SK-N-SH (cell line): Measurements from ENCODE around the gene IL1RAP. TPM values are rescaled to one million over a fixed set of nuclear protein-coding genes. Genes with fewer than 3 reads are reported as not detected.

Experiments
- CTCF ChIA-PET: fragments of 300-600, 350-600 bp; formaldehyde crosslinking; extraction: SDS; loops from one replicate; lab custom pipeline; 2021; lab: Yijun Ruan, JAX
- POLR2A ChIA-PET: fragments of 350-600 bp; sonication (Branson Sonifier 250); formaldehyde crosslinking; extraction: SDS; loops from one replicate; lab custom pipeline; 2020; ENCODE audit warnings: antibody characterized with exemption, inconsistent platforms; lab: Yijun Ruan, JAX
- DNase-seq: peaks from one replicate; pipeline ENCODE4 v3.0.0; 2012
- H2AFZ ChIP-seq: fragments of 200-600 bp; sonication (generic); 2 replicates; pipeline ENCODE4 v1.8.1; 2016; ENCODE audit warnings: antibody characterized with exemption, mild to moderate bottlenecking, low read depth
- H3F3A ChIP-seq: fragments of 200-600 bp; sonication (generic); replicated peaks from 2 replicates; pipeline ENCODE3; 2016; ENCODE audit warnings: antibody characterized with exemption, mild to moderate bottlenecking; ENCODE audit not compliant: insufficient read depth
- H3K27ac ChIP-seq, 2 experiments: fragments of 200-500 bp in 1 of 2; fragments of 200-600 bp in 1 of 2; sonication (Bioruptor generic) in 1 of 2; sonication (generic), shearing (Covaris generic) in 1 of 2; 2 replicates each; pipeline versions ENCODE4 v1.5.1 to v1.6.1; 2014 to 2016; ENCODE audit warnings: low read depth in 2 of 2, inconsistent platforms in 1 of 2, low read length in 1 of 2, mild to moderate bottlenecking in 1 of 2, mixed read lengths in 1 of 2
- H3K27me3 ChIP-seq: fragments of 200-600 bp; sonication (generic), shearing (Covaris generic); 2 replicates; pipeline ENCODE4 v1.6.1; 2016; ENCODE audit warnings: mixed run types; ENCODE audit not compliant: insufficient read depth
- H3K36me3 ChIP-seq, 2 experiments: fragments of 200-500 bp in 1 of 2; fragments of 200-600 bp in 1 of 2; sonication (Bioruptor generic) in 1 of 2; sonication (generic) in 1 of 2; replicated peaks in 1 of 2; 2 replicates each; pipeline versions ENCODE3 to v1.5.1; 2014 to 2016; ENCODE audit warnings: low read length in 1 of 2, mild to moderate bottlenecking in 1 of 2; ENCODE audit not compliant: insufficient read depth in 2 of 2, control insufficient read depth in 1 of 2
- H3K4me1 ChIP-seq, 2 experiments: fragments of 200-500 bp in 1 of 2; fragments of 200-600 bp in 1 of 2; sonication (Bioruptor generic) in 1 of 2; sonication (generic), shearing (Covaris generic) in 1 of 2; 2 replicates each; pipeline versions ENCODE4 v1.5.1 to v1.6.1; 2014 to 2016; ENCODE audit warnings: low read depth in 1 of 2, low read length in 1 of 2, mixed run types in 1 of 2; ENCODE audit not compliant: insufficient read depth in 2 of 2, control insufficient read depth in 1 of 2
- H3K4me2 ChIP-seq: fragments of 200-600 bp; sonication (generic), shearing (Covaris generic); 2 replicates; pipeline ENCODE4 v1.6.1; 2017; ENCODE audit warnings: mixed run types
- H3K4me3 ChIP-seq, 2 experiments: fragments of 200-500 bp in 1 of 2; fragments of 200-600 bp in 1 of 2; sonication (Bioruptor generic) in 1 of 2; sonication (generic), shearing (Covaris generic) in 1 of 2; 2 replicates each; pipeline versions ENCODE4 v1.5.1 to v1.8.1; 2014 to 2016; ENCODE audit warnings: low read depth in 2 of 2, inconsistent platforms in 1 of 2, low read length in 1 of 2, mild to moderate bottlenecking in 1 of 2, mixed read lengths in 1 of 2, moderate library complexity in 1 of 2
- H3K79me2 ChIP-seq: fragments of 200-600 bp; sonication (generic); 2 replicates; pipeline ENCODE4 v1.8.1; 2017; ENCODE audit warnings: mild to moderate bottlenecking; ENCODE audit not compliant: insufficient read depth
- H3K9ac ChIP-seq: fragments of 200-600 bp; sonication (generic); 2 replicates; pipeline ENCODE4 v1.6.1; 2017; ENCODE audit warnings: mixed run types
- H3K9me2 ChIP-seq: fragments of 200-600 bp; sonication (generic); 2 replicates; pipeline ENCODE4 v1.6.1; 2017; ENCODE audit warnings: mixed run types
- H3K9me3 ChIP-seq: fragments of 200-600 bp; sonication (generic); 2 replicates; pipeline ENCODE4 v1.6.1; 2017; ENCODE audit warnings: mixed run types, mild to moderate bottlenecking, moderate library complexity
- H4K20me1 ChIP-seq: fragments of 200-600 bp; sonication (generic); 2 replicates; pipeline ENCODE4 v1.6.1; 2017; ENCODE audit warnings: mild to moderate bottlenecking, mixed run types; ENCODE audit not compliant: insufficient read depth
- CTCF ChIP-seq: fragments of 200-600 bp; sonication (generic); IDR thresholded peaks from 2 replicates; pipeline ENCODE4 v1.6.1; 2017; ENCODE audit warnings: antibody characterized with exemption, mild to moderate bottlenecking, moderate library complexity
- EP300 ChIP-seq, 2 experiments: IDR thresholded peaks; 2 replicates each; pipeline versions ENCODE4 v1.4.0 to v1.6.1; 2012; ENCODE audit warnings: borderline replicate concordance in 1 of 2, low read depth in 1 of 2, low read length in 1 of 2
- FOSL2 ChIP-seq: IDR thresholded peaks from 2 replicates; pipeline ENCODE4 v1.4.0; 2012; ENCODE audit warnings: low read depth, mild to moderate bottlenecking, moderate library complexity, borderline replicate concordance
- FOXM1 ChIP-seq: IDR thresholded peaks from 2 replicates; pipeline ENCODE4 v1.4.0; 2012; ENCODE audit warnings: low read depth, mild to moderate bottlenecking
- GABPA ChIP-seq: IDR thresholded peaks from 2 replicates; pipeline ENCODE4 v1.4.0; 2012; ENCODE audit warnings: low read depth, mild to moderate bottlenecking
- GATA2 ChIP-seq: sonication (generic); formaldehyde crosslinking; IDR thresholded peaks from 2 replicates; pipeline ENCODE4 v1.5.0; 2020; ENCODE audit warnings: mild to moderate bottlenecking, missing genetic modification reagents
- JUND ChIP-seq: IDR thresholded peaks from 2 replicates; pipeline ENCODE4 v1.4.0; 2012
- MXI1 ChIP-seq: IDR thresholded peaks from 2 replicates; pipeline ENCODE4 v1.6.1; 2012; ENCODE audit warnings: mild to moderate bottlenecking, low read depth, low read length, improper control_type of control experiment
- PBX3 ChIP-seq: IDR thresholded peaks from 2 replicates; pipeline ENCODE4; 2012
- POLR2AphosphoS5 ChIP-seq: IDR thresholded peaks from 2 replicates; pipeline ENCODE4 v1.6.1; 2012; ENCODE audit warnings: low read depth, low read length
- REST ChIP-seq: IDR thresholded peaks from 2 replicates; pipeline ENCODE4 v1.6.1; 2012; ENCODE audit warnings: mild to moderate bottlenecking, low read depth, low read length, moderate library complexity
- RFX5 ChIP-seq: IDR thresholded peaks from 2 replicates; pipeline ENCODE4 v1.6.1; 2012; ENCODE audit warnings: mild to moderate bottlenecking, improper control_type of control experiment, low read length
- SIN3A ChIP-seq: IDR thresholded peaks from 2 replicates; pipeline ENCODE4 v1.6.1; 2012; ENCODE audit warnings: low read depth, mild to moderate bottlenecking, low read length, moderate library complexity, borderline replicate concordance
- TAF1 ChIP-seq: IDR thresholded peaks from 2 replicates; pipeline ENCODE4 v1.6.1; 2012; ENCODE audit warnings: low read depth, mild to moderate bottlenecking, low read length, moderate library complexity, borderline replicate concordance
- TCF12 ChIP-seq: IDR thresholded peaks from 2 replicates; pipeline ENCODE4 v1.4.0; 2012
- YY1 ChIP-seq: IDR thresholded peaks from 2 replicates; pipeline ENCODE4 v1.4.0; 2012; ENCODE audit warnings: low read depth, mild to moderate bottlenecking
- WGBS: methylation state at CpG from one replicate; pipeline ENCODE4 v1.1.6; 2017; ENCODE audit warnings: low lambda C conversion rate; 5-methylcytosine and 5-hydroxymethylcytosine counted together
- polyA plus RNA-seq, 3 experiments: library from polyadenylated mRNA; depleted of rRNA; stranded (reverse); fragments of >200 nt; gene quantifications; 2 replicates each; pipeline ENCODE4 v1.2.3, GENCODE V29; 2012
- TF ChIP-seq, protein P1 (sequence below): IDR thresholded peaks from 2 replicates; pipeline ENCODE4 v1.4.0; 2012; ENCODE audit warnings: low read depth, borderline replicate concordance

IL1RAP gene
- polyA plus RNA-seq, 1 of the 3 experiments (the other 2 are of a cell fraction): 7.6 TPM

DNA sequence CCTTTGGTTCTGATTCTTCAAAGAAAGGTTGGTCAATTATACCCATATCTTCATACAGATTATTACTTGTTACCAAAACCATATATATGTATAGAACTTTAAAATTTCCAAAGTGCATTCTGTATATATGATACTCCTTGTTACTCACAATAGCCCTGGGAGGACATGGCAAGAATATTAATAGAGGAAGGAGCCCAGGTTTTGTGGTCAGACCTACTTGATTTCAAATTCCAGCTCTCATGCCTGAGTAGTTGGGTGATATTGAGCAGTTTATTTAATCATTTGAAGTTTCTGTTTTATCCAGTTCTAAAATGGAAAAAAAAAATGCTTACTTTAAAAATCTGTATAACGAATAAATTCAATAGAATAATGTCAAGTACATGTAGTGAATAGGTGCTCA lies 2.5 kb downstream of the IL1RAP start:
- Histone ChIP-seq H3K4me1 (peaks cover 4 to 31% of the 10 kb centered on the region in 2 experiments; a peak in 2 of 4 replicates), H3K4me3 (0 out of 4 replicates have a peak overlapping the region, but pooled peaks of 1 of the 2 experiments have one; percentile 91), H2AFZ (no peak overlapping the region), H3K9ac (no peak overlapping the region), H3K27ac (no peak overlapping the region), H3F3A (peaks cover 5% of the 10 kb centered on the region), H4K20me1 (no peaks in the 10 kb centered on the region), H3K79me2 (0 out of 2 replicates have a peak, but pooled peaks cover 7% of the 10 kb centered on the region), H3K4me2 (peak overlapping the region; percentile 21; the same call in 1 of the 2 replicates), H3K27me3 (no peaks in the 10 kb centered on the region), H3K9me2 (no peaks in the 10 kb centered on the region), H3K9me3 (no peaks in the 10 kb centered on the region), H3K36me3 (no peaks in the 10 kb centered on the region)
- 35% methylated on average over 1 of the region's 1 CpG for WGBS
- ChIA-PET POLR2A (no interaction called here), CTCF (no interaction called here)
- no peak for DNase-seq
- TF ChIP-seq PBX3: no peak
- TF ChIP-seq FOXM1: no peak
- TF ChIP-seq GATA2 (CRISPR knock-in tag): no peak
- TF ChIP-seq TCF12: no peak
- no peak for TF ChIP-seq GABPA
- TF ChIP-seq, protein P1, sequence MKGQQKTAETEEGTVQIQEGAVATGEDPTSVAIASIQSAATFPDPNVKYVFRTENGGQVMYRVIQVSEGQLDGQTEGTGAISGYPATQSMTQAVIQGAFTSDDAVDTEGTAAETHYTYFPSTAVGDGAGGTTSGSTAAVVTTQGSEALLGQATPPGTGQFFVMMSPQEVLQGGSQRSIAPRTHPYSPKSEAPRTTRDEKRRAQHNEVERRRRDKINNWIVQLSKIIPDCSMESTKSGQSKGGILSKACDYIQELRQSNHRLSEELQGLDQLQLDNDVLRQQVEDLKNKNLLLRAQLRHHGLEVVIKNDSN: no peak
- no peak for TF ChIP-seq JUND
- no peak for TF ChIP-seq YY1
- no peak for TF ChIP-seq POLR2AphosphoS5
- no peak for TF ChIP-seq CTCF
- no peak for TF ChIP-seq FOSL2
- no peak for TF ChIP-seq MXI1
- no peak for TF ChIP-seq TAF1
- TF ChIP-seq REST: no peak
- TF ChIP-seq EP300 (IDR thresholded peaks at IDR 0.05; ENCODE audit: borderline replicate concordance in 1 of 2, low read depth in 1 of 2, low read length in 1 of 2): no peak
- no peak for TF ChIP-seq SIN3A
- no peak for TF ChIP-seq RFX5
